ENCODE data around the gene ASTN2. TPM values are rescaled to one million over a fixed set of nuclear protein-coding genes. Genes with fewer than 3 reads are reported as not detected.

The ASTN2 gene
- total RNA-seq, 6 experiments from 2014 or later, result 0.91 to 3.1 (median 2.5) TPM

GRCh38 chr9:116990592-116990991, 424.3 kb downstream of the ASTN2 start:
- Histone ChIP-seq H3K4me3 (no peak overlapping the region), H3K27ac (no peak overlapping the region), H3K36me3 (no peaks in the 10 kb centered on the region), H3K4me1 (no peaks in the 10 kb centered on the region), H3K27me3 (no peaks in the 10 kb centered on the region), H3K9me3 (no peaks in the 10 kb centered on the region)
- intact Hi-C loops (cut with DNase I), result no loop called here
- no peak for ATAC-seq
- TF ChIP-seq POLR2A (IDR thresholded peaks at IDR 0.05) (no peak), CTCF (IDR thresholded peaks at IDR 0.05) (no peak)
- DNase-seq, result no peak
- WGBS (ENCODE audit: insufficient coverage, low coverage, low lambda C conversion rate, missing lambda C conversion rate), result 20% methylated on average over 1 of the region's 1 CpG

- no peak overlapping the region for H3K4me3 ChIP-seq
- intact Hi-C loops (cut with DNase I), result no loop called here
Observed at GRCh38 chr9:116987721-116988485, 427.0 kb downstream of the ASTN2 start.

GRCh38 chr9:116986015-116986414, 428.8 kb downstream of the ASTN2 start:
- 13% methylated on average over 3 of the region's 7 CpGs for WGBS (ENCODE audit: insufficient coverage, low coverage, low lambda C conversion rate, missing lambda C conversion rate)
- intact Hi-C loops (cut with DNase I), result no loop called here
- no peak for ATAC-seq

More at GRCh38 chr9:116987721-116988485, 427.0 kb downstream of the ASTN2 start:
- H3K9me3 ChIP-seq, result no peaks in the 10 kb centered on the region
- no peaks in the 10 kb centered on the region for H3K27me3 ChIP-seq
- 30% methylated on average over 5 of the region's 5 CpGs for WGBS (ENCODE audit: insufficient coverage, low coverage, low lambda C conversion rate, missing lambda C conversion rate)
- TF ChIP-seq CTCF (IDR thresholded peaks at IDR 0.05) (no peak), POLR2A (IDR thresholded peaks at IDR 0.05) (no peak)
- DNase-seq (no peak), ATAC-seq (no peak)
- H3K4me1 ChIP-seq, result no peaks in the 10 kb centered on the region
- no peaks in the 10 kb centered on the region for H3K36me3 ChIP-seq
- H3K27ac ChIP-seq, result no peak overlapping the region

GRCh38 chr9:116985596-116985995, 429.3 kb downstream of the ASTN2 start:
- intact Hi-C loops (cut with DNase I), result no loop called here
- no CpG with 5 or more reads among the region's 4 CpGs for WGBS (ENCODE audit: insufficient coverage, low coverage, low lambda C conversion rate, missing lambda C conversion rate)
- no peaks in the 10 kb centered on the region for H3K27me3 ChIP-seq
- no peaks in the 10 kb centered on the region for H3K9me3 ChIP-seq
- no peaks in the 10 kb centered on the region for H3K36me3 ChIP-seq
- H3K4me1 ChIP-seq, result no peaks in the 10 kb centered on the region
- no peak for DNase-seq
- no peak for ATAC-seq
- H3K27ac ChIP-seq, result no peak overlapping the region
- H3K4me3 ChIP-seq, result no peak overlapping the region
- TF ChIP-seq CTCF (IDR thresholded peaks at IDR 0.05) (no peak), POLR2A (IDR thresholded peaks at IDR 0.05) (no peak)

More at GRCh38 chr9:116986015-116986414, 428.8 kb downstream of the ASTN2 start:
- no peak for TF ChIP-seq CTCF (IDR thresholded peaks at IDR 0.05)
- no peak for TF ChIP-seq POLR2A (IDR thresholded peaks at IDR 0.05)
- Histone ChIP-seq H3K36me3 (no peaks in the 10 kb centered on the region), H3K4me1 (no peaks in the 10 kb centered on the region), H3K27ac (no peak overlapping the region), H3K9me3 (no peaks in the 10 kb centered on the region), H3K27me3 (no peaks in the 10 kb centered on the region), H3K4me3 (no peak overlapping the region)
- DNase-seq, result no peak

Measured in right lobe of liver (tissue), 6 donors.